ENCODE data around the gene PSME3IP1. TPM values are rescaled to one million over a fixed set of nuclear protein-coding genes. Genes with fewer than 3 reads are reported as not detected.

Gene PSME3IP1
- total and polyA plus RNA-seq, 9 of the 15 experiments (the other 6 are each of a cell fraction or from before 2014, with no cell fraction given), result 63.8 to 187 (median 142) TPM

DNA sequence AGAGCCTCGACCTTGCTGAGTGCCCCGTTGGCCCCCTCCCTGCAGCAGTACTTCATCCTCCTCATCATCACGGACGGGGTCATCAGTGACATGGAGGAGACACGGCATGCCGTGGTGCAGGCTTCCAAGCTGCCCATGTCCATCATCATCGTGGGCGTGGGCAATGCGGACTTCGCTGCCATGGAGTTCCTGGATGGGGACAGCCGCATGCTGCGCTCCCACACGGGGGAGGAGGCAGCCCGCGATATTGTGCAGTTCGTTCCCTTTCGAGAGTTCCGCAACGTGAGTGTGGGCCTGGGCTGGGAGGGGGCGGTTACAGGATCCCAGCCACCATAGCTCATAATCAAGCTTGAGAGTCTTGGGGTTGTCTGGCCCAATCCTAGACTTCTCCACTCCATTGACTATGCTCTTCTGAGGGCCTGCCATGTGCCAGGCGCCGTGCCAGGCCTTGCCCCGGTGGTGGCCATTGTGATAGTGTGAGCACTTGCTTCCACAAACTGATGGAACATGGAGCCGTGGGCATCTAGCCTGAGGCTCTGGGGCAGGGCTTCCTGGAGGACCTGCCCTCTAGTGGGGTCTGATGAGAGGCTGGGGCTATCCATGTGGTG, 39.7 kb downstream of the PSME3IP1 start (continued):
- TF ChIP-seq, protein P1, sequence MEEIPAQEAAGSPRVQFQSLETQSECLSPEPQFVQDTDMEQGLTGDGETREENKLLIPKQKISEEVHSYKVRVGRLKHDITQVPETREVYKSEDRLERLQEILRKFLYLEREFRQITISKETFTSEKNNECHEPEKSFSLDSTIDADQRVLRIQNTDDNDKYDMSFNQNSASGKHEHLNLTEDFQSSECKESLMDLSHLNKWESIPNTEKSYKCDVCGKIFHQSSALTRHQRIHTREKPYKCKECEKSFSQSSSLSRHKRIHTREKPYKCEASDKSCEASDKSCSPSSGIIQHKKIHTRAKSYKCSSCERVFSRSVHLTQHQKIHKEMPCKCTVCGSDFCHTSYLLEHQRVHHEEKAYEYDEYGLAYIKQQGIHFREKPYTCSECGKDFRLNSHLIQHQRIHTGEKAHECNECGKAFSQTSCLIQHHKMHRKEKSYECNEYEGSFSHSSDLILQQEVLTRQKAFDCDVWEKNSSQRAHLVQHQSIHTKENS (CRISPR knock-in tag; IDR thresholded peaks at IDR 0.05), result no peak
- no peak for TF ChIP-seq ZNF224 (CRISPR knock-in tag; IDR thresholded peaks at IDR 0.05)
- no peak for TF ChIP-seq NCOA2 (IDR thresholded peaks at IDR 0.05; ENCODE audit: partially characterized antibody in 2 of 2)
- no peak for TF ChIP-seq IFI16 (CRISPR knock-in tag; IDR thresholded peaks at IDR 0.05)
- no peak for TF ChIP-seq U2AF2 (optimal IDR thresholded peaks at IDR 0.05; ENCODE audit: low read depth, low read length)
- no peak for TF ChIP-seq SOX6 (IDR thresholded peaks at IDR 0.05)
- no peak for TF ChIP-seq CAMTA2 (CRISPR knock-in tag; conservative IDR thresholded peaks at IDR 0.05)
- 0 out of 2 replicates have a peak, but pooled peaks have one; percentile 8 for TF ChIP-seq GABPB1 (CRISPR knock-in tag; IDR thresholded peaks at IDR 0.05)
- TF ChIP-seq ETV5 (CRISPR knock-in tag; IDR thresholded peaks at IDR 0.05; ENCODE audit: low read depth), result no peak

All from K562 (cell line).